Measurements from ENCODE around the gene MED10. TPM values are rescaled to one million over a fixed set of nuclear protein-coding genes. Genes with fewer than 3 reads are reported as not detected.

The MED10 gene, protein sequence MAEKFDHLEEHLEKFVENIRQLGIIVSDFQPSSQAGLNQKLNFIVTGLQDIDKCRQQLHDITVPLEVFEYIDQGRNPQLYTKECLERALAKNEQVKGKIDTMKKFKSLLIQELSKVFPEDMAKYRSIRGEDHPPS
- total RNA-seq = 25.1 to 34.9 TPM (median 34.6 TPM) in 3 replicates
- long read RNA-seq, transcript MED10-201 (4 exons, 1,141 nt) = major isoform, 65 of 67 reads
- long read RNA-seq, partial matches to known transcripts = 0 of 67 reads
- long read RNA-seq, other reads (novel, unspliced or antisense) = 1 of 67 reads

- H3K4me3 Mint-ChIP-seq (ENCODE audit: unreplicated experiment) = peak within 1 kb of the TSS; percentile 99
- H3K36me3 Mint-ChIP-seq (ENCODE audit: low read depth) = peaks cover 24% of the 10 kb centered on the region
- peaks cover 8% of the 10 kb centered on the region for H3K27me3 Mint-ChIP-seq (ENCODE audit: low read depth)
- no peak for DNase-seq (ENCODE audit: low spot score)
- TF ChIP-seq, protein P1, sequence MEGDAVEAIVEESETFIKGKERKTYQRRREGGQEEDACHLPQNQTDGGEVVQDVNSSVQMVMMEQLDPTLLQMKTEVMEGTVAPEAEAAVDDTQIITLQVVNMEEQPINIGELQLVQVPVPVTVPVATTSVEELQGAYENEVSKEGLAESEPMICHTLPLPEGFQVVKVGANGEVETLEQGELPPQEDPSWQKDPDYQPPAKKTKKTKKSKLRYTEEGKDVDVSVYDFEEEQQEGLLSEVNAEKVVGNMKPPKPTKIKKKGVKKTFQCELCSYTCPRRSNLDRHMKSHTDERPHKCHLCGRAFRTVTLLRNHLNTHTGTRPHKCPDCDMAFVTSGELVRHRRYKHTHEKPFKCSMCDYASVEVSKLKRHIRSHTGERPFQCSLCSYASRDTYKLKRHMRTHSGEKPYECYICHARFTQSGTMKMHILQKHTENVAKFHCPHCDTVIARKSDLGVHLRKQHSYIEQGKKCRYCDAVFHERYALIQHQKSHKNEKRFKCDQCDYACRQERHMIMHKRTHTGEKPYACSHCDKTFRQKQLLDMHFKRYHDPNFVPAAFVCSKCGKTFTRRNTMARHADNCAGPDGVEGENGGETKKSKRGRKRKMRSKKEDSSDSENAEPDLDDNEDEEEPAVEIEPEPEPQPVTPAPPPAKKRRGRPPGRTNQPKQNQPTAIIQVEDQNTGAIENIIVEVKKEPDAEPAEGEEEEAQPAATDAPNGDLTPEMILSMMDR (IDR thresholded peaks at IDR 0.05) = no peak
- H3K9me3 Mint-ChIP-seq (ENCODE audit: low read depth) = no peaks in the 10 kb centered on the region
- peak within 1 kb of the TSS; percentile 95 for H3K27ac Mint-ChIP-seq (ENCODE audit: unreplicated experiment)
- H3K4me1 Mint-ChIP-seq (ENCODE audit: low read depth) = peaks cover 26% of the 10 kb centered on the region
Measured at GRCh38 chr5:6377905-6378765, at the start of gene MED10. Gene MED10, minus strand, starts transcription at chr5:6378547. Its CDS starts 64 bp downstream, at chr5:6378483.

GRCh38 chr5:6427694-6428093 is 49.3 kb upstream of the MED10 start:
- Mint-ChIP-seq H3K27me3 (ENCODE audit: low read depth) (peaks cover 20% of the 10 kb centered on the region), H3K4me1 (ENCODE audit: low read depth) (no peaks in the 10 kb centered on the region), H3K9me3 (ENCODE audit: low read depth) (peaks cover 2% of the 10 kb centered on the region), H3K36me3 (ENCODE audit: low read depth) (no peaks in the 10 kb centered on the region), H3K27ac (ENCODE audit: unreplicated experiment) (no peak overlapping the region), H3K4me3 (ENCODE audit: unreplicated experiment) (no peak overlapping the region)
- TF ChIP-seq, protein P1 (IDR thresholded peaks at IDR 0.05) = no peak
- DNase-seq (ENCODE audit: low spot score) = no peak

GRCh38 chr5:6424700-6425099 is 46.4 kb upstream of the MED10 start:
- H3K9me3 Mint-ChIP-seq (ENCODE audit: low read depth) = peaks cover 2% of the 10 kb centered on the region
- no peaks in the 10 kb centered on the region for H3K36me3 Mint-ChIP-seq (ENCODE audit: low read depth)
- TF ChIP-seq, protein P1 (IDR thresholded peaks at IDR 0.05) = no peak
- DNase-seq (ENCODE audit: low spot score) = no peak
- H3K27me3 Mint-ChIP-seq (ENCODE audit: low read depth) = peaks cover 17% of the 10 kb centered on the region
- no peak overlapping the region for H3K4me3 Mint-ChIP-seq (ENCODE audit: unreplicated experiment)
- H3K4me1 Mint-ChIP-seq (ENCODE audit: low read depth) = no peaks in the 10 kb centered on the region
- H3K27ac Mint-ChIP-seq (ENCODE audit: unreplicated experiment) = no peak overlapping the region

DNA sequence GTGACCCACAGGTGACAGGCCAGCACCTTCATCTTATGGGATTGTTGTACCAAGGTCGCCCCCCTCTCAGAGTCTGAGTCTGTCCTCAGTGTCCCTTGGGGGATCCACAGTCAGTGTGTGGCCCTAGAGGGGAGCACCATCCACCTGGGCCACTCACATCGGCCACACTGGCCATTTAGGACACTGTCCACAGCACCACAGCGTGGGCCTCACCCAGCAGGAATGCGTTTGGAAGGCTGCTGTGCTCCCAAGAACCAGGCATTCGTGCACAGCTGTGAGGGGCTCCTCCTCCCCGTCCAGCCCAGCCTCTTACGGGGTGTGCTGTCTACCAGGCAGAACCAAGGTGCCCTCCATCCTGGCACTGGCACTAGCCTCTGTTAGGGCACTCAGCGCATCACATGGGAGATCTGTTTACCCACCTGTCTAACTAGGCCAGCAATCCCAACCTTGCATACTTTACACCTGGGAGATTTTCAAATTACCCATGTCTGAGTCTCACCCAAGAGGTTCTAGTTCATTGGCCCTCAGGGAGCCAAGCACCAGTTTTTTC is 45.8 kb upstream of the MED10 start:
- Mint-ChIP-seq H3K4me1 (ENCODE audit: low read depth) (peaks cover 3% of the 10 kb centered on the region), H3K36me3 (ENCODE audit: low read depth) (no peaks in the 10 kb centered on the region), H3K4me3 (ENCODE audit: unreplicated experiment) (no peak overlapping the region), H3K27me3 (ENCODE audit: low read depth) (peaks cover 17% of the 10 kb centered on the region), H3K9me3 (ENCODE audit: low read depth) (peaks cover 2% of the 10 kb centered on the region), H3K27ac (ENCODE audit: unreplicated experiment) (no peak overlapping the region)
- TF ChIP-seq, protein P1 (IDR thresholded peaks at IDR 0.05) = no peak
- DNase-seq (ENCODE audit: low spot score) = no peak
